K562 (cell line): ENCODE results near the gene BPNT1. TPM values are rescaled to one million over a fixed set of nuclear protein-coding genes. Genes with fewer than 3 reads are reported as not detected.
A peak's percentile ranks its signal among the peaks of the same experiment; 100 is the strongest.

Experiments used
- CHD2 ChIP-seq: IDR thresholded peaks from 2 replicates; pipeline ENCODE4 v1.6.1; 2011; ENCODE audit warnings: low read depth, low read length
- FOXJ3 ChIP-seq: sonication (generic); formaldehyde crosslinking; IDR thresholded peaks from 2 replicates; pipeline ENCODE4 v1.4.0; 2020; ENCODE audit warnings: mild to moderate bottlenecking, missing genetic modification reagents
- JUNB ChIP-seq: fragments of 450-650 bp; formaldehyde crosslinking; conservative IDR thresholded peaks from 2 replicates; pipeline ENCODE4 v1.4.0; 2020; ENCODE audit warnings: mild to moderate bottlenecking
- SMAD4 ChIP-seq: fragments of 250-450 bp; sonication (Bioruptor Pico); conservative IDR thresholded peaks from 2 replicates; pipeline ENCODE4 v1.8.0; 2021; ENCODE audit warnings: inconsistent platforms, mild to moderate bottlenecking, moderate library complexity
- TEAD4 ChIP-seq, 2 experiments: sonication (generic) in 1 of 2; formaldehyde crosslinking in 1 of 2; IDR thresholded peaks; 2 replicates each; pipeline versions ENCODE4 v1.6.1 to v1.8.0; 2012 to 2022; ENCODE audit warnings: borderline replicate concordance in 1 of 2, inconsistent platforms in 1 of 2, low read length in 1 of 2, mild to moderate bottlenecking in 1 of 2, missing genetic modification reagents in 1 of 2
- YY1 ChIP-seq, 3 experiments: IDR thresholded peaks; 2 replicates each; pipeline ENCODE4 v1.6.1; 2011; ENCODE audit warnings: low read length in 2 of 3, mild to moderate bottlenecking in 2 of 3, moderate library complexity in 2 of 3, borderline replicate concordance in 1 of 3, control low read depth in 1 of 3, low read depth in 1 of 3; ENCODE audit not compliant: insufficient read depth in 3 of 3, insufficient replicate concordance in 2 of 3, control insufficient read depth in 1 of 3, insufficient read length in 1 of 3; ENCODE audit errors: extremely low read depth in 1 of 3
- polyA plus RNA-seq, 8 experiments: library from polyadenylated mRNA; depleted of rRNA in 4 of 8; stranded (reverse) in 5 of 8; unstranded in 3 of 8; fragments of >200 nt; fragmentation: Nextera tagmentation in 2 of 8; fragmentation: Illumina TruSeq in 1 of 8; extraction: Ambion mirVana in 2 of 8; extraction: Trizol in 1 of 8; gene quantifications; 2 replicates each; pipeline versions ENCODE4 v1.2.1 to v1.2.3, GENCODE V29; 2011 to 2014; ENCODE audit warnings: inconsistent platforms in 1 of 8, missing spikeins in 1 of 8
- total RNA-seq, 7 experiments: library from RNA; depleted of rRNA in 6 of 7; stranded (reverse); fragments of >200 nt in 6 of 7; fragmentation: Illumina TruSeq in 2 of 7; extraction: Trizol in 2 of 7; gene quantifications; 2 replicates each; pipeline versions ENCODE4 v1.2.1 to v1.2.3, GENCODE V29; 2011 to 2021; ENCODE audit warnings: low replicate concordance in 1 of 7
- TF ChIP-seq, protein P1 (sequence below), 2 experiments: fragments of 250-450 bp in 1 of 2; fragments of 450-650 bp in 1 of 2; sonication (Bioruptor Pico) in 1 of 2; IDR thresholded peaks; 2 replicates each; pipeline versions ENCODE4 v1.6.1 to v1.8.0; 2016 to 2021; ENCODE audit warnings: mild to moderate bottlenecking in 2 of 2, moderate library complexity in 2 of 2, missing compliant biosample characterization in 1 of 2, missing genetic modification characterization in 1 of 2
- TF ChIP-seq, protein P2 (sequence below), 3 experiments: fragments of 200-800 bp in 1 of 3; fragments of 250-450 bp in 1 of 3; fragments of 450-650 bp in 1 of 3; sonication (Bioruptor Pico) in 1 of 3; sonication (Bioruptor generic) in 1 of 3; formaldehyde crosslinking in 1 of 3; IDR thresholded peaks; 2 replicates each; pipeline versions ENCODE4 v1.6.1 to v1.8.0; 2016 to 2022; ENCODE audit warnings: mild to moderate bottlenecking in 2 of 3, missing genetic modification characterization in 2 of 3, missing compliant biosample characterization in 1 of 3, moderate library complexity in 1 of 3
- TF ChIP-seq, protein P3 (sequence below): fragments of 450-650 bp; IDR thresholded peaks from 2 replicates; pipeline ENCODE4 v1.6.1; 2016; ENCODE audit warnings: mild to moderate bottlenecking
- TF ChIP-seq, protein P4 (sequence below): fragments of 150-350 bp; IDR thresholded peaks from 2 replicates; pipeline ENCODE4 v1.6.1; 2014; ENCODE audit warnings: low read depth, mild to moderate bottlenecking, low read length, borderline replicate concordance
- TF ChIP-seq, protein P5 (sequence below): fragments of 450-650 bp; formaldehyde crosslinking; IDR thresholded peaks from 2 replicates; pipeline ENCODE4 v1.4.0; 2020; ENCODE audit warnings: mild to moderate bottlenecking, moderate library complexity

The BPNT1 gene
- total and polyA plus RNA-seq, 9 of the 15 experiments (the other 6 are each of a cell fraction or from before 2014, with no cell fraction given): 30.2 to 73.8 (median 40.5) TPM

DNA sequence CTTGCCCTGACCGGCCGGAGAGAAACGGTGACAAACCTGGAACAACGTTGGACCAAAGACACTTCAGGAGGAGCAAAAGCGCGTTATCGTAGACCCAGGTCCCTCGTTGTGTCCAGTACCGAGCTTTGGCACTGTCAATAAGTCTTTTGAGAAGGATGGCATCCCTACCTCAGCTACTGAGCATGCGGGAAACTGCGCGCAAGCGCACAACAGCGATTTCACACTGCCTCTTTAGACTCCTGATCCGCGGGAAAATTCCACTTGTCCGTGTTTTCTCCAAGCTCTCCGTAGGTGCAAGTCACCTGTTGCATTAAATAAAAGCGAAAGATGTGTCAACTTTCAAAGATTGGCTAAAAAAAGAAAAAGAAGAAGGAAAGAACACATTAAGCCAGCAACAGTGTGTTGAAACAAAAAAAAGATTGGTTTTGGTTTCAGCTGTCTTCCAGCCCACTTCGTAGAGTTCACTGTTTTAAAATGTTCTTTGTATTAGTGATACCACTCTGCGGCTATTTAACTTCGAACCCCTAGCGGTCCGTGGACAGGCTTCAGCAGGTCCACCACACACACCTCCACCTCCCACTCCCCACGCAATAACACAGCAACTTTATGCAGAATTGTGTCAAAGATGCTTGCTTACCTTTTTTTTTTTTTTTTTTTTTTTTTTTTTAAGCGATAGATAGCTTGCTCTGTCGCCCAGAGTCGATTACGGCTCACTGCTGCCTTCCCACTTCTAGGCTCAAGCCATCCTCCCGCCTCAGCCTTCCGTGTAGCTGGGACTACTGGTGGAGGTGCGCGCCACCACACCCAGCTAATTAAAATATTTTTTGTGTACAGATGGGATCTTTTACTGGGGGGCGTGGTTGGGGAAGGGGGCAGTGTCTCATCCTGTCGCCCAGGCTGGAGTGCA lies at the start of gene BPNT1 (continued):
- TF ChIP-seq JUNB: no peak
- TF ChIP-seq, protein P1, sequence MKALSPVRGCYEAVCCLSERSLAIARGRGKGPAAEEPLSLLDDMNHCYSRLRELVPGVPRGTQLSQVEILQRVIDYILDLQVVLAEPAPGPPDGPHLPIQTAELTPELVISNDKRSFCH (CRISPR knock-in tag; IDR thresholded peaks at IDR 0.05): no peak
- TF ChIP-seq, protein P1 (tag; IDR thresholded peaks at IDR 0.05): no peak
- TF ChIP-seq YY1 (IDR thresholded peaks at IDR 0.05; ENCODE audit: borderline replicate concordance in 1 of 3, control insufficient read depth in 1 of 3, extremely low read depth in 1 of 3, insufficient read depth in 3 of 3, insufficient read length in 1 of 3, insufficient replicate concordance in 2 of 3, low read depth in 1 of 3, low read length in 2 of 3): peak in 2 of 3 experiments; percentile 29 to 53
- no peak for TF ChIP-seq FOXJ3 (CRISPR knock-in tag)
- TF ChIP-seq SMAD4 (CRISPR knock-in tag): peak; percentile 22; the same call in 1 of the 2 replicates
- peak; percentile 78 for TF ChIP-seq TEAD4 (IDR thresholded peaks at IDR 0.05; ENCODE audit: low read length)
- no peak for TF ChIP-seq TEAD4 (CRISPR knock-in tag; IDR thresholded peaks at IDR 0.05; ENCODE audit: borderline replicate concordance)
- TF ChIP-seq, protein P2, sequence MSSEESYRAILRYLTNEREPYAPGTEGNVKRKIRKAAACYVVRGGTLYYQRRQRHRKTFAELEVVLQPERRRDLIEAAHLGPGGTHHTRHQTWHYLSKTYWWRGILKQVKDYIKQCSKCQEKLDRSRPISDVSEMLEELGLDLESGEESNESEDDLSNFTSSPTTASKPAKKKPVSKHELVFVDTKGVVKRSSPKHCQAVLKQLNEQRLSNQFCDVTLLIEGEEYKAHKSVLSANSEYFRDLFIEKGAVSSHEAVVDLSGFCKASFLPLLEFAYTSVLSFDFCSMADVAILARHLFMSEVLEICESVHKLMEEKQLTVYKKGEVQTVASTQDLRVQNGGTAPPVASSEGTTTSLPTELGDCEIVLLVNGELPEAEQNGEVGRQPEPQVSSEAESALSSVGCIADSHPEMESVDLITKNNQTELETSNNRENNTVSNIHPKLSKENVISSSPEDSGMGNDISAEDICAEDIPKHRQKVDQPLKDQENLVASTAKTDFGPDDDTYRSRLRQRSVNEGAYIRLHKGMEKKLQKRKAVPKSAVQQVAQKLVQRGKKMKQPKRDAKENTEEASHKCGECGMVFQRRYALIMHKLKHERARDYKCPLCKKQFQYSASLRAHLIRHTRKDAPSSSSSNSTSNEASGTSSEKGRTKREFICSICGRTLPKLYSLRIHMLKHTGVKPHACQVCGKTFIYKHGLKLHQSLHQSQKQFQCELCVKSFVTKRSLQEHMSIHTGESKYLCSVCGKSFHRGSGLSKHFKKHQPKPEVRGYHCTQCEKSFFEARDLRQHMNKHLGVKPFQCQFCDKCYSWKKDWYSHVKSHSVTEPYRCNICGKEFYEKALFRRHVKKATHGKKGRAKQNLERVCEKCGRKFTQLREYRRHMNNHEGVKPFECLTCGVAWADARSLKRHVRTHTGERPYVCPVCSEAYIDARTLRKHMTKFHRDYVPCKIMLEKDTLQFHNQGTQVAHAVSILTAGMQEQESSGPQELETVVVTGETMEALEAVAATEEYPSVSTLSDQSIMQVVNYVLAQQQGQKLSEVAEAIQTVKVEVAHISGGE (CRISPR knock-in tag; IDR thresholded peaks at IDR 0.05): peak in 1 of 3 experiments; percentile 69; a peak in 1 of 6 replicates
- TF ChIP-seq CHD2: no peak
- TF ChIP-seq, protein P3, sequence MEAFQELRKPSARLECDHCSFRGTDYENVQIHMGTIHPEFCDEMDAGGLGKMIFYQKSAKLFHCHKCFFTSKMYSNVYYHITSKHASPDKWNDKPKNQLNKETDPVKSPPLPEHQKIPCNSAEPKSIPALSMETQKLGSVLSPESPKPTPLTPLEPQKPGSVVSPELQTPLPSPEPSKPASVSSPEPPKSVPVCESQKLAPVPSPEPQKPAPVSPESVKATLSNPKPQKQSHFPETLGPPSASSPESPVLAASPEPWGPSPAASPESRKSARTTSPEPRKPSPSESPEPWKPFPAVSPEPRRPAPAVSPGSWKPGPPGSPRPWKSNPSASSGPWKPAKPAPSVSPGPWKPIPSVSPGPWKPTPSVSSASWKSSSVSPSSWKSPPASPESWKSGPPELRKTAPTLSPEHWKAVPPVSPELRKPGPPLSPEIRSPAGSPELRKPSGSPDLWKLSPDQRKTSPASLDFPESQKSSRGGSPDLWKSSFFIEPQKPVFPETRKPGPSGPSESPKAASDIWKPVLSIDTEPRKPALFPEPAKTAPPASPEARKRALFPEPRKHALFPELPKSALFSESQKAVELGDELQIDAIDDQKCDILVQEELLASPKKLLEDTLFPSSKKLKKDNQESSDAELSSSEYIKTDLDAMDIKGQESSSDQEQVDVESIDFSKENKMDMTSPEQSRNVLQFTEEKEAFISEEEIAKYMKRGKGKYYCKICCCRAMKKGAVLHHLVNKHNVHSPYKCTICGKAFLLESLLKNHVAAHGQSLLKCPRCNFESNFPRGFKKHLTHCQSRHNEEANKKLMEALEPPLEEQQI: no peak
- TF ChIP-seq, protein P4, sequence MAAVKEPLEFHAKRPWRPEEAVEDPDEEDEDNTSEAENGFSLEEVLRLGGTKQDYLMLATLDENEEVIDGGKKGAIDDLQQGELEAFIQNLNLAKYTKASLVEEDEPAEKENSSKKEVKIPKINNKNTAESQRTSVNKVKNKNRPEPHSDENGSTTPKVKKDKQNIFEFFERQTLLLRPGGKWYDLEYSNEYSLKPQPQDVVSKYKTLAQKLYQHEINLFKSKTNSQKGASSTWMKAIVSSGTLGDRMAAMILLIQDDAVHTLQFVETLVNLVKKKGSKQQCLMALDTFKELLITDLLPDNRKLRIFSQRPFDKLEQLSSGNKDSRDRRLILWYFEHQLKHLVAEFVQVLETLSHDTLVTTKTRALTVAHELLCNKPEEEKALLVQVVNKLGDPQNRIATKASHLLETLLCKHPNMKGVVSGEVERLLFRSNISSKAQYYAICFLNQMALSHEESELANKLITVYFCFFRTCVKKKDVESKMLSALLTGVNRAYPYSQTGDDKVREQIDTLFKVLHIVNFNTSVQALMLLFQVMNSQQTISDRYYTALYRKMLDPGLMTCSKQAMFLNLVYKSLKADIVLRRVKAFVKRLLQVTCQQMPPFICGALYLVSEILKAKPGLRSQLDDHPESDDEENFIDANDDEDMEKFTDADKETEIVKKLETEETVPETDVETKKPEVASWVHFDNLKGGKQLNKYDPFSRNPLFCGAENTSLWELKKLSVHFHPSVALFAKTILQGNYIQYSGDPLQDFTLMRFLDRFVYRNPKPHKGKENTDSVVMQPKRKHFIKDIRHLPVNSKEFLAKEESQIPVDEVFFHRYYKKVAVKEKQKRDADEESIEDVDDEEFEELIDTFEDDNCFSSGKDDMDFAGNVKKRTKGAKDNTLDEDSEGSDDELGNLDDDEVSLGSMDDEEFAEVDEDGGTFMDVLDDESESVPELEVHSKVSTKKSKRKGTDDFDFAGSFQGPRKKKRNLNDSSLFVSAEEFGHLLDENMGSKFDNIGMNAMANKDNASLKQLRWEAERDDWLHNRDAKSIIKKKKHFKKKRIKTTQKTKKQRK: no peak
- TF ChIP-seq, protein P5, sequence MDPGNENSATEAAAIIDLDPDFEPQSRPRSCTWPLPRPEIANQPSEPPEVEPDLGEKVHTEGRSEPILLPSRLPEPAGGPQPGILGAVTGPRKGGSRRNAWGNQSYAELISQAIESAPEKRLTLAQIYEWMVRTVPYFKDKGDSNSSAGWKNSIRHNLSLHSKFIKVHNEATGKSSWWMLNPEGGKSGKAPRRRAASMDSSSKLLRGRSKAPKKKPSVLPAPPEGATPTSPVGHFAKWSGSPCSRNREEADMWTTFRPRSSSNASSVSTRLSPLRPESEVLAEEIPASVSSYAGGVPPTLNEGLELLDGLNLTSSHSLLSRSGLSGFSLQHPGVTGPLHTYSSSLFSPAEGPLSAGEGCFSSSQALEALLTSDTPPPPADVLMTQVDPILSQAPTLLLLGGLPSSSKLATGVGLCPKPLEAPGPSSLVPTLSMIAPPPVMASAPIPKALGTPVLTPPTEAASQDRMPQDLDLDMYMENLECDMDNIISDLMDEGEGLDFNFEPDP (CRISPR knock-in tag): no peak
